Measurements from ENCODE around the gene CEP41. TPM values are rescaled to one million over a fixed set of nuclear protein-coding genes. Genes with fewer than 3 reads are reported as not detected.

CEP41 gene
- total and polyA plus RNA-seq, 3 donors from 2014 or later = 59.0 to 209 (median 91.6) TPM

GRCh38 chr7:130442601-130443000, 1.8 kb upstream of the CEP41 start:
- TF ChIP-seq POLR2A (IDR thresholded peaks at IDR 0.05) (no peak), CTCF (IDR thresholded peaks at IDR 0.05) (no peak)
- Histone ChIP-seq H3K4me3 (no peak overlapping the region), H3K4me1 (peaks cover 17% of the 10 kb centered on the region), H3K36me3 (ENCODE audit: low read depth, missing control alignments) (no peaks in the 10 kb centered on the region), H3K27ac (no peak overlapping the region), H3K27me3 (no peaks in the 10 kb centered on the region), H3K9me3 (no peaks in the 10 kb centered on the region)
- no peak for DNase-seq
- intact Hi-C loops (cut with DNase I; ENCODE audit: low total_unique reads) = no loop called here
- 31 to 77% methylated on average over 7 of the region's 7 CpGs for WGBS, 2 donors

- WGBS, 2 donors = 13 to 14% methylated on average over 9 of the region's 9 CpGs
Observed at GRCh38 chr7:130441408-130441869, 623 bp upstream of the CEP41 start.

GRCh38 chr7:130436253-130436652, 4.6 kb downstream of the CEP41 start:
- no peak overlapping the region for H3K4me3 ChIP-seq
- peaks cover 3% of the 10 kb centered on the region for H3K4me1 ChIP-seq
- no peak overlapping the region for H3K27ac ChIP-seq
- TF ChIP-seq CTCF (IDR thresholded peaks at IDR 0.05) = no peak
- TF ChIP-seq POLR2A (IDR thresholded peaks at IDR 0.05) = no peak
- H3K36me3 ChIP-seq (ENCODE audit: low read depth, missing control alignments) = no peaks in the 10 kb centered on the region
- no peaks in the 10 kb centered on the region for H3K27me3 ChIP-seq
- no peak for DNase-seq
- intact Hi-C loops (cut with DNase I; ENCODE audit: low total_unique reads) = no loop called here
- 90 to 100% methylated on average over 1 of the region's 1 CpG for WGBS, 2 donors
- H3K9me3 ChIP-seq = no peaks in the 10 kb centered on the region

More at GRCh38 chr7:130441408-130441869, 623 bp upstream of the CEP41 start:
- no peak for TF ChIP-seq POLR2A (IDR thresholded peaks at IDR 0.05)
- no peak for TF ChIP-seq CTCF (IDR thresholded peaks at IDR 0.05)
- peak overlapping the region; percentile 68 to 91 for H3K4me3 ChIP-seq
- peak; percentile 38 for DNase-seq
- no peaks in the 10 kb centered on the region for H3K27me3 ChIP-seq
- intact Hi-C loops (cut with DNase I; ENCODE audit: low total_unique reads) = no loop called here
- peaks cover 17% of the 10 kb centered on the region for H3K4me1 ChIP-seq
- peak overlapping the region; percentile 89 to 96 for H3K27ac ChIP-seq
- no peaks in the 10 kb centered on the region for H3K36me3 ChIP-seq (ENCODE audit: low read depth, missing control alignments)
- no peaks in the 10 kb centered on the region for H3K9me3 ChIP-seq

- no peak overlapping the region for H3K4me3 ChIP-seq
- no peaks in the 10 kb centered on the region for H3K9me3 ChIP-seq
- peaks cover 5% of the 10 kb centered on the region for H3K4me1 ChIP-seq
- H3K27me3 ChIP-seq = no peaks in the 10 kb centered on the region
- intact Hi-C loops (cut with DNase I; ENCODE audit: low total_unique reads) = no loop called here
- 79 to 85% methylated on average over 2 of the region's 2 CpGs for WGBS, 2 donors
- H3K36me3 ChIP-seq (ENCODE audit: low read depth, missing control alignments) = no peaks in the 10 kb centered on the region
- TF ChIP-seq POLR2A (IDR thresholded peaks at IDR 0.05) (no peak), CTCF (IDR thresholded peaks at IDR 0.05) (no peak)
- DNase-seq = no peak
- no peak overlapping the region for H3K27ac ChIP-seq
Observed at GRCh38 chr7:130435311-130435854, 5.4 kb downstream of the CEP41 start.

GRCh38 chr7:130433301-130433700, 7.5 kb downstream of the CEP41 start:
- Histone ChIP-seq H3K27me3 (no peaks in the 10 kb centered on the region), H3K4me1 (peaks cover 5% of the 10 kb centered on the region), H3K36me3 (ENCODE audit: low read depth, missing control alignments) (no peaks in the 10 kb centered on the region), H3K27ac (no peak overlapping the region), H3K4me3 (no peak overlapping the region), H3K9me3 (no peaks in the 10 kb centered on the region)
- TF ChIP-seq POLR2A (IDR thresholded peaks at IDR 0.05) (no peak), CTCF (IDR thresholded peaks at IDR 0.05) (no peak)
- DNase-seq = no peak
- intact Hi-C loops (cut with DNase I; ENCODE audit: low total_unique reads) = no loop called here
- WGBS, 2 donors = 93 to 100% methylated on average over 1 of the region's 1 CpG
